ENCODE results near the gene RXRB. TPM values are rescaled to one million over a fixed set of nuclear protein-coding genes. Genes with fewer than 3 reads are reported as not detected.

Gene RXRB
- total and polyA plus RNA-seq, 8 donors: 2.9 to 50.4 (median 16.6) TPM

DNA sequence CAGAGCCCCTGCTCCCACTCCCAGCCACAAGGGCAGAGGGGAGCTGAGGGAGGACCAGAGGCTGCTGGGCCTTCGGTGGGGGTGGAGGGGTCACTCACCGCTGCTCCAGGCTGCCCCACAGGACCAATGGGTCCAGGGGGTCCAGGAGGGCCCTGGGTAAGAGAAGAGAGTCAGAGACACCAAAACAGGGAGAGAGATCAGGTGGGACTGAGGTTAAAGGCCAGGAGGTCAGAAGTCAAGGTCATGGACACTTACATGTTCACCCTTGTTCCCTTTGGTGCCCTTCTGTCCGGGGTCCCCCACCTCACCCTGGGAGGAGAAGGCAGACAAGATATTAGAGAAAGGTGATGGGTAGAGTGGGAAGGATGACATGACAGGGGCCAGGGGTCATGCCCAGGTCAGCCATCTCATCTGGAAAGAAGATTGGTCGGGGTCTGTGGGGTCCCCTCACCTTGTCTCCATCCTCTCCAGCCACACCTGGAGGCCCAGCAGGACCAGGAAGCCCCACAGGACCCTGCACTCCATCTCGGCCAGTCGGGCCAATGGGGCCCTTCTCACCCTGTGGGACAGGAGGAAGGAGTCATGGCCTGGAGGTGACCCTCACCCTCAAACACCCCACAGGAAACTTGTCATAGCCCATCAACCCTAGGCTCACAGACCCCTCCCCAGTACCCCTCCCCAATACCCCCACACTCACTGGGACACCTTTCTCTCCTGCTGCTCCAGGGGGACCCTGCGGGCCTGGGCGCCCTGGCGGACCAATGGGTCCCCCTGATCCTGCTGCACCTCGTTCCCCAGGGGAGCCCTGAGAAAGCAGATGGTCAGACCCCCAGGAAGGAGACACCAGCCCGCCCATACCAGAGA lies 29.2 kb downstream of the RXRB start:
- H3K4me3 ChIP-seq: no peak overlapping the region
- no peaks in the 10 kb centered on the region for H3K36me3 ChIP-seq
- no peak overlapping the region for H3K27ac ChIP-seq
- no peak for DNase-seq
- peaks cover 0 to 18% (median 6%) of the 10 kb centered on the region in 3 donors for H3K27me3 ChIP-seq
- intact Hi-C loops (cut with DNase I; ENCODE audit: low total_unique reads): no loop called here
- no peaks in the 10 kb centered on the region for H3K4me1 ChIP-seq
- no peaks in the 10 kb centered on the region for H3K9me3 ChIP-seq
- TF ChIP-seq POLR2A (IDR thresholded peaks at IDR 0.05) (no peak), EP300 (IDR thresholded peaks at IDR 0.05) (no peak), POLR2AphosphoS5 (IDR thresholded peaks at IDR 0.05) (no peak)
- TF ChIP-seq, protein P1, sequence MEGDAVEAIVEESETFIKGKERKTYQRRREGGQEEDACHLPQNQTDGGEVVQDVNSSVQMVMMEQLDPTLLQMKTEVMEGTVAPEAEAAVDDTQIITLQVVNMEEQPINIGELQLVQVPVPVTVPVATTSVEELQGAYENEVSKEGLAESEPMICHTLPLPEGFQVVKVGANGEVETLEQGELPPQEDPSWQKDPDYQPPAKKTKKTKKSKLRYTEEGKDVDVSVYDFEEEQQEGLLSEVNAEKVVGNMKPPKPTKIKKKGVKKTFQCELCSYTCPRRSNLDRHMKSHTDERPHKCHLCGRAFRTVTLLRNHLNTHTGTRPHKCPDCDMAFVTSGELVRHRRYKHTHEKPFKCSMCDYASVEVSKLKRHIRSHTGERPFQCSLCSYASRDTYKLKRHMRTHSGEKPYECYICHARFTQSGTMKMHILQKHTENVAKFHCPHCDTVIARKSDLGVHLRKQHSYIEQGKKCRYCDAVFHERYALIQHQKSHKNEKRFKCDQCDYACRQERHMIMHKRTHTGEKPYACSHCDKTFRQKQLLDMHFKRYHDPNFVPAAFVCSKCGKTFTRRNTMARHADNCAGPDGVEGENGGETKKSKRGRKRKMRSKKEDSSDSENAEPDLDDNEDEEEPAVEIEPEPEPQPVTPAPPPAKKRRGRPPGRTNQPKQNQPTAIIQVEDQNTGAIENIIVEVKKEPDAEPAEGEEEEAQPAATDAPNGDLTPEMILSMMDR (IDR thresholded peaks at IDR 0.05): no peak
- WGBS, 5 donors: 76 to 89% (median 79%) methylated on average over 9 to 11 of the region's 11 CpGs

DNA sequence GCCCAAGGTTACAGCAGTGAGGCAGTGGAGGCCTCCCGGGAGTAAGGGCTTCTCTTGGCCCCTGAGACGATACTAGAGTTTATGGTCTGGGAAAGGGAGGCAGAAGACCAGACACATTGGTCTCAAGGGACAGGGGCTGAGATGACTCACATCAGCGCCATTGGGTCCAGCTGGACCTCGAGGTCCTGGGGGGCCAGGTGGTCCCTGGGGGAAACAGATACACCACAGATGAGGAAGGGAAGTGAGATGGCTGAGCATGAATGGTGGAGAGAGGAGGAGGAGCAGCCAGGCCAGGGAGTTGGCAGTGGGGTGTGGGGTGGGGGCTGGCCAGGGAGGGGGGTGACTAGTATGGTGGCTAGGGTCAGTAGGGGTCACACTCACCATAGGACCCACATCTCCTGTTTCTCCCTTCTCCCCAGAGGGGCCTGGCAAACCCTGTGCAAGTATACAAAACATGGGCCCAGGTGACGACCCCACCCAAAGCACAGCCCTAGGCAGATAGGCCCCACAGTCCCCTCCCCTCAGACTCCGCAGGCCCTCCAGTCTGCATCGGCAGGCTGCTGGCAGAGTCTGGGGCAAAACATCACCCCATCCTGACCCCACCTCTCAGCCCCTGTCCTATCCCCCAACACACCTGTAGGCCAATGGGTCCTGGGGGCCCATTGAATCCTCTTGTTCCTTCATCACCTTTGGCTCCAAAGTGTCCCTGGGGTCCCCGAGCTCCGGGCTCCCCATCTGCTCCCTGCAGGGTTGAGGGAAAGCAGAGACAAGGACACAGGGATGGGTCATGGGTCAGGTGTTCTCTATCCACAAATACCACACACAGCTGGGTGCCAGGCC lies 30.1 kb downstream of the RXRB start:
- no peaks in the 10 kb centered on the region for H3K9me3 ChIP-seq
- H3K4me3 ChIP-seq: no peak overlapping the region

DNA sequence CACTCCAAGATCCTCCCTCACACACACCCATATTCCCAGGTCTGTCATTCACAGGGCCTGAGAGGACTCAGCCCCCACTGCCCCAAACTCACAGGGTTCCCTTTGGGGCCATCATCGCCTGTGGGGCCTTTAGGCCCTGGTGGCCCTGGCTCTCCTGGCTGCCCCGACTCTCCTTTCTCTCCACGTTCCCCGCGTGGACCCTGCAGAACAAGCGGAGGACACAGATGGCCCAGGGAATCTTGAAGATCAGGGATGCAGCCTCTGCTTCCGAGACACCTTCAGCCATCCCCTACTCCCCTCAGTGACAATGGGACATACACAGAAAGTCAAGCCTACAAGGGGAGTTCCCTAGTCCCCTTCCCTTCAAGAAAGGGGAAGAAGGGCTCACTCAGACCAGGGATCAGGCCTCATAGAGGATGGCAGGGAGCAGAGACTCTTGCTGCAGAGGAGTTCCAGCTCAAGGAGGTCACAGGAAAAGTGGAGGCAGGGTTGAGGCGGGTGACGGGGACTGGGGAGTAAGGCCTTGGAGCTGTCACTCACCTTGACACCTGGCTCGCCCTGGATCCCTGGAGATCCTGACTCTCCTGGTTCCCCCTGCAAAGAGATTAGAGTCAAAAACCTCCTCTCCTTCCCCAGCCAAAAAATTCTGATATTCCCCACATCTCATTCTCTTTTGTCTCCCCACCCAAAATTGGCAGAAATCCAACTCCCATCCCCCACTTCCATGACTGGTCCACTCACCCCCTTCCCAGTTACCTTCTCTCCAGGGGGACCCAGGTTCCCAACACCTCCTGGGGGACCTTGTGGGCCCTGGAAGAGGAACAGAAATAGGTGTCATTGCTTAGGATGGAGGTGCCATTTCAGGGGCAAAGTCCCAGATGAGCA lies 30.9 kb downstream of the RXRB start:
- TF ChIP-seq, protein P1 (IDR thresholded peaks at IDR 0.05): no peak
- TF ChIP-seq EP300 (IDR thresholded peaks at IDR 0.05) (no peak), POLR2A (IDR thresholded peaks at IDR 0.05) (no peak), POLR2AphosphoS5 (IDR thresholded peaks at IDR 0.05) (no peak)
- 92 to 95% (median 93%) methylated on average over 10 of the region's 10 CpGs for WGBS, 5 donors
- no peaks in the 10 kb centered on the region for H3K36me3 ChIP-seq
- no peaks in the 10 kb centered on the region for H3K4me1 ChIP-seq
- no peak overlapping the region for H3K4me3 ChIP-seq
- intact Hi-C loops (cut with DNase I; ENCODE audit: low total_unique reads): no loop called here
- H3K9me3 ChIP-seq: no peaks in the 10 kb centered on the region
- no peak overlapping the region for H3K27ac ChIP-seq
- DNase-seq: no peak
- H3K27me3 ChIP-seq: peaks cover 0 to 17% (median 6%) of the 10 kb centered on the region in 3 donors

More for the DNA sequence above, 30.1 kb downstream of the RXRB start:
- no peak for TF ChIP-seq POLR2AphosphoS5 (IDR thresholded peaks at IDR 0.05)
- TF ChIP-seq EP300 (IDR thresholded peaks at IDR 0.05): no peak
- Histone ChIP-seq H3K27ac (no peak overlapping the region), H3K27me3 (peaks cover 0 to 18% (median 6%) of the 10 kb centered on the region in 3 donors), H3K4me1 (no peaks in the 10 kb centered on the region), H3K36me3 (no peaks in the 10 kb centered on the region)
- intact Hi-C loops (cut with DNase I; ENCODE audit: low total_unique reads): no loop called here
- 80 to 88% (median 86%) methylated on average over 7 to 9 of the region's 9 CpGs for WGBS, 5 donors
- DNase-seq: no peak

DNA sequence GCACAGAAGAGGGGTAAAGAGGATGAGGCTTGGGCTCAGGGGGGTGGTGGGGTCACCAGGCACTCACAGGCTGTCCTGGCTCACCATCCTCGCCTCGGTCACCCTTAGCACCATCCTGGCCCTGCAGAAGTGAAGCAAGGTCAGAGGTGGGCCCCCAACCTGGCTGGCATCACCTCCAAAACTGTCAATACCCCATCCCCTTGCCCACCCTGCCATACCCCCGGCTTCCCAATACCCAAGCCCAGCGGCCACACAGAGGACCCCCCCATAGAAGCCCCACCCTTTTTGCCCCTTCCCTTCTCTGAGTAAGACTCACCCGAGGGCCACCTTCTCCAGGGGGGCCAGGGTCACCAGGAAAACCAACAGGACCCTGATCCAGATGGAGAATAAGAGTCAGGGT lies 31.8 kb downstream of the RXRB start:
- H3K4me3 ChIP-seq: no peak overlapping the region
- H3K9me3 ChIP-seq: no peaks in the 10 kb centered on the region
- intact Hi-C loops (cut with DNase I; ENCODE audit: low total_unique reads): no loop called here
- no peak for DNase-seq
- H3K4me1 ChIP-seq: no peaks in the 10 kb centered on the region
- TF ChIP-seq POLR2A (IDR thresholded peaks at IDR 0.05) (no peak), EP300 (IDR thresholded peaks at IDR 0.05) (no peak), POLR2AphosphoS5 (IDR thresholded peaks at IDR 0.05) (no peak)
- TF ChIP-seq, protein P1 (IDR thresholded peaks at IDR 0.05): no peak
- no peaks in the 10 kb centered on the region for H3K36me3 ChIP-seq
- no peak overlapping the region for H3K27ac ChIP-seq
- 34 to 76% (median 65%) methylated on average over 3 to 5 of the region's 5 CpGs for WGBS, 5 donors
- H3K27me3 ChIP-seq: peaks cover 0 to 15% (median 6%) of the 10 kb centered on the region in 3 donors
